ENCODE data around the gene ZNF726. TPM values are rescaled to one million over a fixed set of nuclear protein-coding genes. Genes with fewer than 3 reads are reported as not detected.
"Not testable (repeated sequence)": the region's sequence is repeated elsewhere in the genome, so short reads cannot be mapped to it uniquely, and the experiment has no call there.

The ZNF726 gene
- total RNA-seq, result 3.2 TPM
- long read RNA-seq, partial matches to known transcripts, result 0 of 4 reads
- long read RNA-seq, other reads (novel, unspliced or antisense), result 1 of 4 reads

DNA sequence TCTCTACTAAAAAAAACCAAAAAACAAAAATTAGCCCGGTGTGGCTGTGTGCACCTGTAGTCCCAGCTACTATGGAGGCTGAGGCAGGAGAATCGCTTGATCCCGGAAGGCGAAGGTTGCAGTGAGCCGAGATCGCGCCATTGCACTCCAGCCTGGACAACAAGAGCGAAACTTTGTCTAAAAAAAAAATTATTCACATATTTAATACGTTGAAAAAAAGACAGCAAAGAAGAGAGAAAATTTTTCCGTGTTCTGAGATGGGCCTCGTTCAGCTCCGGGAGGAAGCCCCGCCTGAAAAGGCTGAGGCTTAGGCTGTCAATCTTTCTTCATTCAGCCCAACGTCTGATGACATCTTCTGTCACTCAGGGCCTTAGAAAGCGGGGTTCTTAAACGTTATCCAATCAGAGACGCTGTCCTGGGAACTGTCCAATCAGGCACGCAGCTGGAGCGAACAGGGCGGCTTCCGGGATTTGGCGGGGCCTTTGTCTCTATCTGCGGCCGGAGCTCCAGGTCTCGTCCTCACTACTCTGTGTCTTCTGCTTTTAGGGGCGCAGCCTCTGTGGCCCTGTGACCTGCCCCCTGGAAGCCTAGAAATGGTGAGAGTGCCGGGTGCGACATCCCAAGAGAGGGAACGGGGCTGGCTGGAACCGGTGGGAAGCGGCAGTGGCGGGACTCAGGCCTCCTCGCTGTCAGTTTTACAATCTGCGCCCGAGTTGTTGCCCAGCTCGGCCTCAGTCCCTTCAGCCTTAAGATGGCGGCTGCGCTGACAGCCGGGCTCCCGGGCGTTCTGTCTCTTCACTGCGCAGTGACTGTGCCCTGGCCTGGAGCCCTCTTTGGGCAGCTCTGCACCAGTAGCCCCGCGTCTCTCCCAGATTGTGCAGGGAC lies at the start of gene ZNF726:
ZNF726 (plus strand) TSS at position 485 of the 885 bp plus-strand sequence; CDS start at position 594, 109 bp downstream.
- ATAC-seq (peak; percentile 95), DNase-seq (peak; percentile 88)
- Histone ChIP-seq H3K4me1 (peaks cover 8% of the 10 kb centered on the region), H3K27me3 (ENCODE audit: low read depth) (no peaks in the 10 kb centered on the region), H3K4me3 (peak within 1 kb of the TSS; percentile 77), H3K27ac (peak within 1 kb of the TSS; percentile 73), H3K36me3 (no peaks in the 10 kb centered on the region), H3K9me3 (no peaks in the 10 kb centered on the region)
- intact Hi-C loops (cut with DNase I), result no loop called here
- TF ChIP-seq, protein P1, sequence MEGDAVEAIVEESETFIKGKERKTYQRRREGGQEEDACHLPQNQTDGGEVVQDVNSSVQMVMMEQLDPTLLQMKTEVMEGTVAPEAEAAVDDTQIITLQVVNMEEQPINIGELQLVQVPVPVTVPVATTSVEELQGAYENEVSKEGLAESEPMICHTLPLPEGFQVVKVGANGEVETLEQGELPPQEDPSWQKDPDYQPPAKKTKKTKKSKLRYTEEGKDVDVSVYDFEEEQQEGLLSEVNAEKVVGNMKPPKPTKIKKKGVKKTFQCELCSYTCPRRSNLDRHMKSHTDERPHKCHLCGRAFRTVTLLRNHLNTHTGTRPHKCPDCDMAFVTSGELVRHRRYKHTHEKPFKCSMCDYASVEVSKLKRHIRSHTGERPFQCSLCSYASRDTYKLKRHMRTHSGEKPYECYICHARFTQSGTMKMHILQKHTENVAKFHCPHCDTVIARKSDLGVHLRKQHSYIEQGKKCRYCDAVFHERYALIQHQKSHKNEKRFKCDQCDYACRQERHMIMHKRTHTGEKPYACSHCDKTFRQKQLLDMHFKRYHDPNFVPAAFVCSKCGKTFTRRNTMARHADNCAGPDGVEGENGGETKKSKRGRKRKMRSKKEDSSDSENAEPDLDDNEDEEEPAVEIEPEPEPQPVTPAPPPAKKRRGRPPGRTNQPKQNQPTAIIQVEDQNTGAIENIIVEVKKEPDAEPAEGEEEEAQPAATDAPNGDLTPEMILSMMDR (IDR thresholded peaks at IDR 0.05), result no peak

DNA sequence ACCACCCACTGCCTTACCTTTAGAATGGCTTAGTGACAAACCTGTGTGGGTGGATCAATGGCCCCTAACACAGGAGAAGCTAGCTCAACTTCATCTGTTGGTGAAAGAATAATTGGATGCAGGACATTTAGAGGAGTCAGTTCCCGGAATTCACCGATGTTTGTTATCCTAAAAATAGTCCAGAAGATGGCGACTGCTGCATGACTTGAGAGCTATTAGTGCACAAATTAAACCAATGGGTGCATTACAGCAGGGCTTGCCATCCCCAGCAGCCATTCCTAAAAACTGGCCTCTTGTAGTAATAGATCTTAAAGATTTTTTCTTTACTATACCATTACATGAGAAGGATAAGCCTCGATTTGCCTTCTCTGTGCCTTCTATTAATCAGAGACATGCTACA lies 46.8 kb upstream of the ZNF726 start:
- Histone ChIP-seq H3K27me3 (ENCODE audit: low read depth) (no peaks in the 10 kb centered on the region), H3K36me3 (no peaks in the 10 kb centered on the region), H3K27ac (no peak overlapping the region), H3K4me1 (no peaks in the 10 kb centered on the region), H3K4me3 (no peak overlapping the region), H3K9me3 (no peaks in the 10 kb centered on the region)
- TF ChIP-seq, protein P1 (IDR thresholded peaks at IDR 0.05), result no peak
- DNase-seq (no peak), ATAC-seq (no peak)
- intact Hi-C loops (cut with DNase I), result no loop called here

DNA sequence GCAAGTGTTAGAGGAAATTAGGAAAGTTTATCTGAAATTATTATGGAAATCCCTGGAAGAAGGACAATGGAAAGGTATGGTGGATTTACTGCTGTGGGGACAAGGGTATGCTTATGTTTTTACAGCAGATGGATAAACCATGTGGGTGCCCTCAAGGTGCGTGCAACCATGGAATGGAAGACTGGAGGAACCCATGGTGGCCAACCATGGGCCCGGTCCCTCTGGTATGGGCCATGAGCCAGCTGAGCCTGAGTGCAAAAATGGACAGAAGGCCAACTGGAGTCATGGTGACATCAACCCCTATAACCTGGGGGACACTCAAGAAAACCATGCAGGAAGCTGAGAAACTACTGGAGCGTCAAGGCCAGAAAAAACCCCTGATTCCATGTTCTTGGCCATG lies 46.1 kb upstream of the ZNF726 start:
- H3K9me3 ChIP-seq, result no peaks in the 10 kb centered on the region
- no peak for DNase-seq
- no peaks in the 10 kb centered on the region for H3K4me1 ChIP-seq
- H3K4me3 ChIP-seq, result no peak overlapping the region
- H3K27ac ChIP-seq, result no peak overlapping the region
- no peaks in the 10 kb centered on the region for H3K36me3 ChIP-seq
- intact Hi-C loops (cut with DNase I), result no loop called here
- TF ChIP-seq, protein P1 (IDR thresholded peaks at IDR 0.05), result no peak
- no peaks in the 10 kb centered on the region for H3K27me3 ChIP-seq (ENCODE audit: low read depth)
- ATAC-seq, result no peak

DNA sequence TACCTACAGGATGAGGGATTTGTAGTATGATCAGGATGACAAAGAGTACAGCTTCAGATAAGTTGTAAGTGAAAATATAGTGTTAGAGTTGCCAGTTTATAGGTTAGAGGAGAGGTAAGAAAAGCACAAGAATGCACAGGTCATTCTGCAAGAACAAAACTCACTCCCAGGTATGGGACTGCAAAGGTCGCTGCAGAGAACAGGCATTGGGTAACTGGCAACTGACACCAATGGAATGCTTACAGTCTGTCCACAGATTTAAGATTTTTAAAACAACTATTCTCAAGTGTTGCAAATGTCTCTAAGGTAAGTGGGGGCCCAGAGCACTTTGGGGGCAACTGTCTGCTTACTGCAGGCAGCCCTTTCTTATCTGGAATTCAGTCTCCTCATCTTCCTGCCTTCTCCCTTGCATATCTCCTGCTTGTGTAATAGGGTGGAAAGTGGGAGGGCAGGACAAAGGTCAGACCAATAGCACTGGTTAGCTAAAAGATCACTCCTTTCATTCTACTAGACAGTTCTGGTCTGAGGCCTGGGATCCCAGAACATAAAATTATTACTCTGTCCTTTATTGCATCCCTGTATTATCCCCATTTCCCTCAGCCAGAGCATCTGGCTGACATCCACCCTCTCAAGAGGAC lies 42.3 kb upstream of the ZNF726 start:
- Histone ChIP-seq H3K9me3 (no peaks in the 10 kb centered on the region), H3K4me1 (no peaks in the 10 kb centered on the region), H3K27ac (no peak overlapping the region), H3K27me3 (ENCODE audit: low read depth) (no peaks in the 10 kb centered on the region), H3K4me3 (no peak overlapping the region), H3K36me3 (no peaks in the 10 kb centered on the region)
- intact Hi-C loops (cut with DNase I), result no loop called here
- DNase-seq (no peak), ATAC-seq (no peak)
- TF ChIP-seq, protein P1 (IDR thresholded peaks at IDR 0.05), result no peak

DNA sequence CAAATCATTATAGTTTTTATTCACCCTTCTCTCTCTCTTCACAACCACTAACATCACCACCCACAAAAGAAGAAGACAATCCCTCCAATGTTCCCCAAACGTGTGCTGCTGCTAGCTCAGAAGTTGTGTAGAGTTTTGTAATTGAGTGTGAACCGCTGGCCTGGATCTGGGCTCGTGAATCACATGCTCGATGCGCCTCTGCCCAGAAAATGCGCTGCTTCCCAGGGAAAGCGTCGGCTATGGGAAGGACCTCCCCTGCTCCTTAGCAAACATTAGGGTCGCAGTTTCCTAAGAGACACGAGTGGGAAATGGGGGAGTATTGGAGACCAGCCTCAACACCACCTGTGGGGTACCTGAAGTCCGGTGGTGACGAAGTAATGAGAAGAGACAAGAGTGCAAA lies 38.4 kb upstream of the ZNF726 start:
- TF ChIP-seq, protein P1 (IDR thresholded peaks at IDR 0.05), result no peak
- DNase-seq, result no peak
- no peak for ATAC-seq
- Histone ChIP-seq H3K27me3 (ENCODE audit: low read depth) (no peaks in the 10 kb centered on the region), H3K9me3 (no peaks in the 10 kb centered on the region), H3K27ac (no peak overlapping the region), H3K4me3 (no peak overlapping the region), H3K4me1 (no peaks in the 10 kb centered on the region), H3K36me3 (no peaks in the 10 kb centered on the region)
- intact Hi-C loops (cut with DNase I), result no loop called here

DNA sequence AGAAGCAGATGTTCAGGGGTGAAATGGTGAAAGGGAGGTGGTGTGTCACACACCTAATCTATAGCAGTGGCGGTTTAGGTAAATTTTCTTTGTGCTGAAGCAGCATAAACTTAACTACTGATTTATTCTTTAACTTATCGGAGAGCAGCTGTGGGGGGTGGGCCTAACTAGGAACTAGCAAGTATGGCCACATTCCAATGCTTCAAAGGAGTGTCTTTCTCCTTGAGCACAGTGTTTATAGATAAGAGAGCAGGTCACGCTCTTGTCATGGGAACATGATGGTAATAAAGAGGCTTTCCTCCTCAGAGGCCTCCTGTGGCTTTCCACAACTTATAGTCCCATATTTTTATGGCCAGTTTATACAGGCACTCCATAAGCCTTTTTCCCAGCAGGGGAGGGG lies 37.9 kb upstream of the ZNF726 start:
- H3K36me3 ChIP-seq; DNase-seq; H3K27ac ChIP-seq; H3K4me1 ChIP-seq; H3K4me3 ChIP-seq; H3K27me3 ChIP-seq (ENCODE audit: low read depth); intact Hi-C loops (cut with DNase I); H3K9me3 ChIP-seq: not testable (repeated sequence)
- peak in 1 of 2 donors; percentile 29 for ATAC-seq
